CD14-positive monocyte (primary cell): ENCODE measurements around the gene OCIAD2. TPM values are rescaled to one million over a fixed set of nuclear protein-coding genes. Genes with fewer than 3 reads are reported as not detected.

Experiments
- DNase-seq, 3 donors: peaks; one replicate each; pipeline ENCODE4 v3.0.0-alpha.2; 2011 to 2022
- H2AFZ ChIP-seq: 2 replicates; pipeline ENCODE4 v1.6.0; 2012; ENCODE audit warnings: mild to moderate bottlenecking, low read depth, low read length, inconsistent platforms; ENCODE audit not compliant: insufficient read depth, poor library complexity, severe bottlenecking
- H3K27ac ChIP-seq, 2 donors: 1 replicate in 1 of 2; 2 replicates in 1 of 2; pipeline ENCODE4 v1.5.1; 2012 to 2013; ENCODE audit warnings: low read length in 2 of 2, control low read depth in 1 of 2, inconsistent platforms in 1 of 2, low read depth in 1 of 2, mild to moderate bottlenecking in 1 of 2
- H3K27me3 ChIP-seq, 2 donors: one replicate each; pipeline versions ENCODE4 v1.6.0 to v1.6.1; 2011 to 2013; ENCODE audit warnings: low read length in 2 of 2; ENCODE audit not compliant: control insufficient read depth in 2 of 2, insufficient read depth in 2 of 2
- H3K36me3 ChIP-seq, 2 donors: replicated peaks in 1 of 2; 1 replicate in 1 of 2; 2 replicates in 1 of 2; pipeline versions ENCODE4 v1.5.1 to v1.6.1; 2012 to 2013; ENCODE audit warnings: low read length in 2 of 2, control low read depth in 1 of 2, inconsistent platforms in 1 of 2, mild to moderate bottlenecking in 1 of 2; ENCODE audit not compliant: insufficient read depth in 2 of 2, control insufficient read depth in 1 of 2
- H3K4me1 ChIP-seq, 2 donors: 1 replicate in 1 of 2; 2 replicates in 1 of 2; pipeline versions ENCODE4 v1.5.1 to v1.6.1; 2012 to 2013; ENCODE audit warnings: low read length in 2 of 2, control low read depth in 1 of 2, inconsistent platforms in 1 of 2, mild to moderate bottlenecking in 1 of 2, moderate library complexity in 1 of 2; ENCODE audit not compliant: insufficient read depth in 2 of 2, control insufficient read depth in 1 of 2
- H3K4me2 ChIP-seq: replicated peaks from 2 replicates; pipeline ENCODE3; 2012; ENCODE audit warnings: low read length, moderate library complexity, mild to moderate bottlenecking; ENCODE audit not compliant: poor library complexity, severe bottlenecking; ENCODE audit errors: extremely low read depth
- H3K4me3 ChIP-seq, 3 experiments: fragments of 200-600 bp in 1 of 3; sonication (generic) in 1 of 3; replicated peaks in 1 of 3; 1 replicate in 2 of 3; 2 replicates in 1 of 3; pipeline ENCODE4 v1.5.1; 2011 to 2013; ENCODE audit warnings: low read length in 3 of 3, mild to moderate bottlenecking in 3 of 3, control low read depth in 2 of 3, low read depth in 2 of 3, inconsistent platforms in 1 of 3, moderate library complexity in 1 of 3
- H3K79me2 ChIP-seq: 2 replicates; pipeline ENCODE4 v1.6.0; 2012; ENCODE audit warnings: mild to moderate bottlenecking, control low read depth, inconsistent platforms, low read length, moderate library complexity; ENCODE audit not compliant: insufficient read depth
- H3K9ac ChIP-seq: 2 replicates; pipeline ENCODE4 v1.6.0; 2017; ENCODE audit warnings: low read length, mild to moderate bottlenecking; ENCODE audit not compliant: insufficient read depth, poor library complexity, severe bottlenecking
- H3K9me3 ChIP-seq, 2 donors: replicated peaks in 1 of 2; 1 replicate in 1 of 2; 2 replicates in 1 of 2; pipeline versions ENCODE4 v1.5.1 to v1.6.1; 2012 to 2013; ENCODE audit warnings: low read length in 2 of 2, control low read depth in 1 of 2; ENCODE audit not compliant: control insufficient read depth in 1 of 2, insufficient read depth in 1 of 2
- H4K20me1 ChIP-seq: 2 replicates; pipeline ENCODE4 v1.6.0; 2012; ENCODE audit warnings: mild to moderate bottlenecking, low read length, control low read depth, moderate library complexity; ENCODE audit not compliant: insufficient read depth
- H3K27ac Mint-ChIP-seq, 7 donors: one replicate each; pipeline ENCODE4 v1.8.0; 2020; ENCODE audit warnings: mild to moderate bottlenecking in 7 of 7, mixed read lengths in 7 of 7, moderate library complexity in 6 of 7, inconsistent platforms in 2 of 7
- H3K27me3 Mint-ChIP-seq, 3 donors: one replicate each; pipeline ENCODE4 v1.8.0; 2021 to 2022; ENCODE audit warnings: low read depth in 3 of 3, mild to moderate bottlenecking in 3 of 3, mixed read lengths in 3 of 3, moderate library complexity in 3 of 3, inconsistent platforms in 1 of 3
- H3K36me3 Mint-ChIP-seq, 2 donors: one replicate each; pipeline ENCODE4 v1.8.0; 2020; ENCODE audit warnings: mixed read lengths in 2 of 2, inconsistent platforms in 1 of 2, mild to moderate bottlenecking in 1 of 2
- H3K4me1 Mint-ChIP-seq: one replicate; pipeline ENCODE4 v1.8.0; 2020; ENCODE audit warnings: mild to moderate bottlenecking, mixed read lengths
- H3K4me3 Mint-ChIP-seq, 2 donors: one replicate each; pipeline ENCODE4 v1.8.0; 2020; ENCODE audit warnings: mild to moderate bottlenecking in 2 of 2, mixed read lengths in 2 of 2, moderate library complexity in 1 of 2
- H3K9me3 Mint-ChIP-seq, 7 donors: one replicate each; pipeline ENCODE4 v1.8.0; 2020 to 2022; ENCODE audit warnings: mixed read lengths in 7 of 7, mild to moderate bottlenecking in 6 of 7, moderate library complexity in 6 of 7, inconsistent platforms in 2 of 7
- WGBS: methylation state at CpG from one replicate; pipeline ENCODE4 v1.1.5; 2013; ENCODE audit warnings: missing lambda C conversion rate; ENCODE audit not compliant: insufficient coverage; 5-methylcytosine and 5-hydroxymethylcytosine counted together
- intact Hi-C, 2 donors: fragments of 100-400 bp; cut with micrococcal nuclease; formaldehyde crosslinking; loops; one replicate each; pipeline versions ENCODE4 v1.15.0 to v1.15.1; 2023
- polyA plus RNA-seq, 3 donors: library from polyadenylated mRNA; depleted of rRNA in 1 of 3; unstranded in 2 of 3; stranded (reverse) in 1 of 3; fragments of 300-500 nt in 2 of 3; fragments of >200 nt in 1 of 3; fragmentation: Illumina TruSeq in 2 of 3; gene quantifications; 1 replicate in 2 of 3; 2 replicates in 1 of 3; pipeline ENCODE4 v1.2.3, GENCODE V29; 2012 to 2021
- TF ChIP-seq, protein P1 (sequence below): fragments of 200-600 bp; IDR thresholded peaks from one replicate; pipeline ENCODE4 v1.8.0; 2022; ENCODE audit warnings: antibody characterized with exemption, mild to moderate bottlenecking

OCIAD2 gene
- polyA plus RNA-seq, 3 donors = 2.1 to 3.1 (median 2.9) TPM

DNA sequence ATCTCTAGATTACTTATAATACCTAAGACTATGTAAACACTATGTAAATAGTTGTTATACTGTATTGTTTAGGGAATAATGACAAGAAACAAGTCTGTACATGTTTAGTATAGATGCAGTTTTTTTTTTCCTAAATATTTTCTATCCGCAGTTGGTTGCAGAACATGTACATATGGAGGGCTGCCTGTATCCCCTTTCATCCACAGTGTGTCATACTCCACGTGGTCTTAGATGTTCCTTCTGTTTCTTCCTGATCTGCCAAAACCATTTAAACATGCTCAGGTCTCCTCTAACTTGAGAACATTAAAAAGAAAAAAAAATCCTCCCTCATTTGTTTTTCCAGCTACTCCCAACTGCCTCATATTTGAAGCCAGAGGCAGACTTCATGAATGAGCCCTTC, 61.7 kb downstream of the OCIAD2 start:
- no peaks in the 10 kb centered on the region for H3K4me1 ChIP-seq
- no peak for DNase-seq
- WGBS = 88% methylated on average over 1 of the region's 2 CpGs
- no peak overlapping the region for H3K27ac ChIP-seq
- Mint-ChIP-seq H3K27me3 (peaks cover 0 to 1% (median 0%) of the 10 kb centered on the region in 3 donors), H3K36me3 (peaks cover 59 to 70% of the 10 kb centered on the region in 2 donors), H3K4me3 (no peak overlapping the region), H3K27ac (peak overlapping the region in 1 of 7 donors; percentile 24), H3K4me1 (no peaks in the 10 kb centered on the region), H3K9me3 (no peaks in the 10 kb centered on the region)
- no peaks in the 10 kb centered on the region for H3K9me3 ChIP-seq
- H3K79me2 ChIP-seq = peaks cover 13% of the 10 kb centered on the region
- no peak overlapping the region for H3K4me3 ChIP-seq
- H3K9ac ChIP-seq = no peak overlapping the region
- H3K27me3 ChIP-seq = no peaks in the 10 kb centered on the region
- TF ChIP-seq, protein P1, sequence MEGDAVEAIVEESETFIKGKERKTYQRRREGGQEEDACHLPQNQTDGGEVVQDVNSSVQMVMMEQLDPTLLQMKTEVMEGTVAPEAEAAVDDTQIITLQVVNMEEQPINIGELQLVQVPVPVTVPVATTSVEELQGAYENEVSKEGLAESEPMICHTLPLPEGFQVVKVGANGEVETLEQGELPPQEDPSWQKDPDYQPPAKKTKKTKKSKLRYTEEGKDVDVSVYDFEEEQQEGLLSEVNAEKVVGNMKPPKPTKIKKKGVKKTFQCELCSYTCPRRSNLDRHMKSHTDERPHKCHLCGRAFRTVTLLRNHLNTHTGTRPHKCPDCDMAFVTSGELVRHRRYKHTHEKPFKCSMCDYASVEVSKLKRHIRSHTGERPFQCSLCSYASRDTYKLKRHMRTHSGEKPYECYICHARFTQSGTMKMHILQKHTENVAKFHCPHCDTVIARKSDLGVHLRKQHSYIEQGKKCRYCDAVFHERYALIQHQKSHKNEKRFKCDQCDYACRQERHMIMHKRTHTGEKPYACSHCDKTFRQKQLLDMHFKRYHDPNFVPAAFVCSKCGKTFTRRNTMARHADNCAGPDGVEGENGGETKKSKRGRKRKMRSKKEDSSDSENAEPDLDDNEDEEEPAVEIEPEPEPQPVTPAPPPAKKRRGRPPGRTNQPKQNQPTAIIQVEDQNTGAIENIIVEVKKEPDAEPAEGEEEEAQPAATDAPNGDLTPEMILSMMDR = no peak
- no peak overlapping the region for H2AFZ ChIP-seq
- intact Hi-C loops = no loop called here
- peaks cover 20% of the 10 kb centered on the region for H4K20me1 ChIP-seq
- peaks cover 56 to 91% of the 10 kb centered on the region in 2 donors for H3K36me3 ChIP-seq
- H3K4me2 ChIP-seq = no peak overlapping the region

- Mint-ChIP-seq H3K27ac (no peak overlapping the region), H3K36me3 (peaks cover 54 to 71% of the 10 kb centered on the region in 2 donors), H3K4me3 (no peak overlapping the region), H3K9me3 (peaks cover 0 to 2% (median 0%) of the 10 kb centered on the region in 7 donors), H3K27me3 (peaks cover 0 to 2% (median 0%) of the 10 kb centered on the region in 3 donors), H3K4me1 (no peaks in the 10 kb centered on the region)
- H3K9me3 ChIP-seq = no peaks in the 10 kb centered on the region
- no peak overlapping the region for H3K27ac ChIP-seq
- H3K4me1 ChIP-seq = no peaks in the 10 kb centered on the region
- no peak overlapping the region for H3K4me3 ChIP-seq
- H2AFZ ChIP-seq = no peak overlapping the region
- TF ChIP-seq, protein P1 = no peak
- intact Hi-C loops = no loop called here
- H3K4me2 ChIP-seq = no peak overlapping the region
- no peak for DNase-seq
- H3K36me3 ChIP-seq = peaks cover 60 to 98% of the 10 kb centered on the region in 2 donors
- 100% methylated on average over 3 of the region's 9 CpGs for WGBS
- peaks cover 18% of the 10 kb centered on the region for H4K20me1 ChIP-seq
- no peaks in the 10 kb centered on the region for H3K27me3 ChIP-seq
- H3K9ac ChIP-seq = no peak overlapping the region
- peaks cover 23% of the 10 kb centered on the region for H3K79me2 ChIP-seq
Observed at GRCh38 chr4:48841045-48841827, 65.3 kb downstream of the OCIAD2 start.
